GM12878 (cell line): ENCODE measurements around the gene SOX9. TPM values are rescaled to one million over a fixed set of nuclear protein-coding genes. Genes with fewer than 3 reads are reported as not detected.

ENCODE experiments used
- ATF2 ChIP-seq: IDR thresholded peaks from 2 replicates; pipeline ENCODE4 v1.6.1; 2012; ENCODE audit warnings: low read length, inconsistent platforms
- BCL3 ChIP-seq: IDR thresholded peaks from 2 replicates; pipeline ENCODE4 v1.6.1; 2011; ENCODE audit warnings: borderline replicate concordance, low read depth, mild to moderate bottlenecking, moderate library complexity, low read length; ENCODE audit not compliant: insufficient read depth, poor library complexity, severe bottlenecking
- CHD2 ChIP-seq: IDR thresholded peaks from 2 replicates; pipeline ENCODE4 v1.6.1; 2011; ENCODE audit warnings: low read depth, low read length, improper control_type of control experiment, borderline replicate concordance
- EZH2 ChIP-seq: IDR thresholded peaks from 2 replicates; pipeline ENCODE4 v1.6.1; 2012; ENCODE audit warnings: low read depth, mild to moderate bottlenecking, control low read depth, inconsistent platforms, low read length, borderline replicate concordance; ENCODE audit not compliant: control insufficient read depth
- GATAD2B ChIP-seq: fragments of 450-650 bp; conservative IDR thresholded peaks from 2 replicates; pipeline ENCODE4 v1.6.1; 2017; ENCODE audit warnings: low read depth, mild to moderate bottlenecking, moderate library complexity
- NFXL1 ChIP-seq: fragments of 450-650 bp; IDR thresholded peaks from 2 replicates; pipeline ENCODE4 v1.6.1; 2017; ENCODE audit warnings: antibody characterized with exemption, mild to moderate bottlenecking, borderline replicate concordance
- POLR2AphosphoS5 ChIP-seq: IDR thresholded peaks from 2 replicates; pipeline ENCODE4 v1.6.1; 2011; ENCODE audit warnings: mild to moderate bottlenecking, low read length, inconsistent platforms
- RUNX3 ChIP-seq: IDR thresholded peaks from 2 replicates; pipeline ENCODE4 v1.6.1; 2012; ENCODE audit warnings: low read length, inconsistent platforms
- SREBF1 ChIP-seq: IDR thresholded peaks from 2 replicates; pipeline ENCODE4 v1.6.1; 2012; ENCODE audit warnings: mild to moderate bottlenecking, low read length
- SREBF2 ChIP-seq: IDR thresholded peaks from 2 replicates; pipeline ENCODE4 v1.6.1; 2012; ENCODE audit warnings: mild to moderate bottlenecking, low read length
- STAT3 ChIP-seq: IDR thresholded peaks from 2 replicates; pipeline ENCODE4 v1.6.1; 2011; ENCODE audit warnings: low read depth, low read length, improper control_type of control experiment
- TCF12 ChIP-seq: IDR thresholded peaks from 2 replicates; pipeline ENCODE4 v1.6.1; 2011; ENCODE audit warnings: low read depth, mild to moderate bottlenecking, low read length
- TCF3 ChIP-seq: IDR thresholded peaks from 2 replicates; pipeline ENCODE4 v1.6.1; 2012; ENCODE audit warnings: low read depth, mild to moderate bottlenecking, low read length, borderline replicate concordance; ENCODE audit not compliant: insufficient read depth
- TCF7 ChIP-seq: IDR thresholded peaks from 2 replicates; pipeline ENCODE4 v1.6.1; 2014; ENCODE audit warnings: antibody characterized with exemption, borderline replicate concordance
- USF2 ChIP-seq: IDR thresholded peaks from 2 replicates; pipeline ENCODE4 v1.6.1; 2011; ENCODE audit warnings: low read depth, low read length, improper control_type of control experiment, borderline replicate concordance
- ZNF24 ChIP-seq: fragments of 450-650 bp; IDR thresholded peaks from 2 replicates; pipeline ENCODE4 v1.6.1; 2017; ENCODE audit warnings: antibody characterized with exemption, mild to moderate bottlenecking
- ZNF622 ChIP-seq: fragments of 450-650 bp; IDR thresholded peaks from 2 replicates; pipeline ENCODE4 v1.6.1; 2017; ENCODE audit warnings: mild to moderate bottlenecking, inconsistent platforms
- polyA plus RNA-seq, 11 experiments: library from polyadenylated mRNA; depleted of rRNA in 4 of 11; unstranded in 6 of 11; stranded (reverse) in 5 of 11; fragments of >200 nt; fragmentation: Nextera tagmentation in 4 of 11; fragmentation: Illumina TruSeq in 1 of 11; extraction: Ambion mirVana in 4 of 11; extraction: Trizol in 1 of 11; gene quantifications; 1 replicate in 1 of 11; 2 replicates in 10 of 11; pipeline versions ENCODE4 v1.2.1 to v1.2.3, GENCODE V29; 2011 to 2016; ENCODE audit warnings: inconsistent platforms in 2 of 11, missing spikeins in 2 of 11, low read depth in 1 of 11
- total RNA-seq, 4 experiments: library from RNA; depleted of rRNA in 3 of 4; stranded (reverse); fragments of >200 nt in 3 of 4; fragmentation: Illumina TruSeq in 1 of 4; extraction: Trizol in 1 of 4; gene quantifications; 2 replicates each; pipeline versions ENCODE4 v1.2.1 to v1.2.3, GENCODE V29; 2013 to 2021

The SOX9 gene
- total and polyA plus RNA-seq, 10 of the 15 experiments (the other 5 are each of a cell fraction or from before 2014, with no cell fraction given): 1.2 to 19.0 (median 5.5) TPM

- TF ChIP-seq BCL3 (no peak), NFXL1 (no peak), TCF12 (no peak), TCF3 (no peak), TCF7 (peak; percentile 41; the same call in 1 of the 2 replicates), SREBF1 (no peak), ZNF24 (no peak), ZNF622 (no peak), EZH2 (no peak), STAT3 (no peak), USF2 (no peak), POLR2AphosphoS5 (0 out of 2 replicates have a peak, but pooled peaks have one; percentile 29), RUNX3 (peak; percentile 68), CHD2 (no peak), ATF2 (0 out of 2 replicates have a peak, but pooled peaks have one; percentile 48), GATAD2B (no peak), SREBF2 (no peak)
- TF ChIP-seq, all 136 proteins: peak for 8
These were observed 6.0 kb downstream of the SOX9 start (continued) for GRCh38 chr17:72126575-72127486.
